HG02588 (cell line): ENCODE measurements around the gene U2AF1L4.

ENCODE experiments used
- ATAC-seq: cut with Tn5 transposase; IDR thresholded peaks from one replicate; pipeline ENCODE4 v1.9.1; 2021; ENCODE audit warnings: mild to moderate bottlenecking, moderate library complexity; ENCODE audit not compliant: unreplicated experiment

The U2AF1L4 gene

GRCh38 chr19:35757749-35758608 is 12.8 kb upstream of the U2AF1L4 start, which contains the start of gene PROSER3:
TSS of gene PROSER3 (plus strand) at chr19:35758176. CDS start at chr19:35758216, 40 bp downstream.
- peak; percentile 93 for ATAC-seq

DNA sequence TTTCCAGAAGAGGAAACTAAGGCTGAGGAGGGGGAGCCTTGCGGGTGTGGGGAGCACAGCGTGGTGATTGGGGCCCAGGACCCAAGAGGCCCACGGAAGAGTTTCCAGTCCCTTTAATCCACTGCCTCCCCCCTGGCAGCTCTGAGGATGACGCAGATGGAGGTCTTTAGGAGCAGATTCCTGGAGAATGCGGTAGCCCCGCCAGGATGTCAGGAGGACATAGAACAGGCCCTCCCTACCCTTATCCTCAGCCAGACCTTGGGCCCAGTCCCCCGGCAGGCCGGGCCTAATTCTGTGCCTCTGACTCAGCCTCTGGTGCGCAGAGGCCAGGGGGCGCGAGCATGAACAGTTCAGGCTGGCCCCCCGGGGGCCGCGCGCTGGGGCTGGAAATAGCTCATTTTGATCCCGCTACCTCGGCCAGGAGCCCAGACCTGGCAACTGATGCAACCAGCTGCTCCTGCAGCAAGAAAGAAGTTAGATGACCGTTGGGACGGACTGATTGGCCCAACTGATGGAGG is 12.1 kb upstream of the U2AF1L4 start:
- ATAC-seq: no peak

GRCh38 chr19:35756377-35757230 is 11.4 kb upstream of the U2AF1L4 start, which contains the start of gene HSPB6:
TSS of gene HSPB6 (minus strand) at chr19:35757029. CDS start at chr19:35757008, 21 bp downstream.
- ATAC-seq: no peak

GRCh38 chr19:35755550-35756376 is 10.5 kb upstream of the U2AF1L4 start:
- ATAC-seq: no peak

GRCh38 chr19:35755131-35755549 is 9.9 kb upstream of the U2AF1L4 start:
- ATAC-seq: no peak

- ATAC-seq: no peak
These were observed 9.3 kb upstream of the U2AF1L4 start for GRCh38 chr19:35754370-35755130.

GRCh38 chr19:35753634-35754369 is 8.6 kb upstream of the U2AF1L4 start:
- ATAC-seq: no peak

- ATAC-seq: no peak
These were observed 7.6 kb upstream of the U2AF1L4 start for GRCh38 chr19:35752746-35753350.

DNA sequence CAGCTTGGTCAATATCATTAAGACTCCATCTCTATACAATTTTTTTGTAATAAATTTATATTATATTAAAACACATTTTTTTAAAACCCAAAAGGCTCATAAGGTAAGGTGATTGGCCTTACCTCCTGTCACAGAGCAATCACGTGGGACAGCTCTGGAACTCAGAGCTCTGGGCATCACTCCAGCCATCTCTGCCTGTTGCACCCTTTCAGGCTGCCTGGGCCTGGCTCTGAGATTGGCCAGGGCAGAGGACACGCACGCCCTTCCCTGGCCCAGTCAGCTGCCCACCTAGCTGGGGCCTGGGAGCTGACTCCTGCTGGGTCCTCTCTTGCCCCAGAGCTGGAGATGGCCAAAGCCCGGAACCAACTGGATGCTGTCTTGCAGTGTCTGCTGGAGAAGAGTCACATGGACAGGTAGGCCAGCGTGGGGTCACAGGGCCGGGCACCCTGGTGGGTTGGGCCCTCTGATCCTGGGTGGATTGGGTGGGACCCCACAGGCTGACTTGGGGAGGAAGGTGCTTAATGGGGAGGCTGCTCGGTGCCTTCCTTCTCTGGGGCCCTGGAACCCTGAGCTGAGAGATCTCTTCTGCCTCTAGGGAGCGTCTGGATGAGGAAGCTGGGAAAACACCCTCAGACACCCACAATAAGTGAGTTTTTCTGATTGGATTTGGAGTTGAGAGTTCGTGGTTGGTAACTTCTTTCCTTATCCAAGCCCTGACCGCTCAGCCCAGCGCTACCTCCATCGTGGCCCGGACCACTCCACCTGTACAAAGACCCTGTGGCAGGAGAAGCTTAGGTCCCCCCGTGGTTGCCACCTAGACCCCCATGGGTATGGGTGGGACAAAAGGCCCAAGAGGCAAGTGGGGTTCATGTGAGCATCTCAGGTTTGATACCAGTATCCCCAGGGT is 6.9 kb upstream of the U2AF1L4 start:
- no peak for ATAC-seq

- ATAC-seq: no peak
These were observed 4.9 kb upstream of the U2AF1L4 start for GRCh38 chr19:35750167-35750566.

DNA sequence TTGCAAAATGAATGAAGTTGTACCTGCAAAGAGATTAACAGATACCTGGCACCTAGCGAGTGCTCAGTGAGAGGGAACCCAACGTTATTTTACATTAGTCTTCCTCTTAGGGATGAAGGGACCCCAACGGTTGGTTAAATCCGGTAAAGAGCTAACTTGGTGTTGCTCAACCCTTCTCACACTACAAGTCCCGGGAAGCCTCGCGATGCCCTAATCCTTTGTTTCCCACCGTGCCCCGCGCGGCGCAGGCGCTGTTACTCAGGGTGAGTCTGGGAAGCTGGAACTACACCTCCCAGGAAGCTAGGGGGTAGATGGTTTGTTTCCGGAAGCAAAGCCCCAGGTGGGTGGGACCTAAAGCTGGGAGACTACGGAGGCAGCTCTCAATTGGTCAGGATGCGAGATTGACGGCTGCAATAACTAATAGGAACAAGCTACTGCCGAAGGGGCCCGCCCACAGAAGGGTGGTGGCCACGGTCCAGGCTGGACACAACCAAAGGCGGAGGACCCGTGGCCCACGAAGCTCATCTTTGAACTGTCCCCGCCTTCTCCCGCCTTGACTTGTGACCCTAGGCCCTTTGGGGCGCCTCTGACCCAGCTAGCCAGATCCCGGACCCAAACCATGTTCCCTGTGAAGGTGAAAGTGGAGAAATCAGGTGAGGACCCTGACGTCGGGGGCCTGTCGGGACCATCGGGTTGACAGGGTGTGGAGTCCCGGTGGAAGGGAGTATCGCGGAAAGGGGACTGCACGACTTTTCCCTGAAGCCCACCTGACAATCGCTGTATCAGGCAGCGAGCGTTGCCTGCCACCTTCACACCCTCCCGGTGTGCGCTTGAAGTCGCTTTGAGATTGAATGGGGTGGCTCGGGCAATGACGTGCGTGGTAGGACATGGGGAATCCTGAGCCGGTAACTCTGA is 3.1 kb upstream of the U2AF1L4 start, which contains the start of gene LIN37:
Gene LIN37, plus strand, starts transcription at position 471 of the 915 bp plus-strand sequence. Its CDS starts 149 bp downstream, at position 620.
- ATAC-seq: peak; percentile 63

DNA sequence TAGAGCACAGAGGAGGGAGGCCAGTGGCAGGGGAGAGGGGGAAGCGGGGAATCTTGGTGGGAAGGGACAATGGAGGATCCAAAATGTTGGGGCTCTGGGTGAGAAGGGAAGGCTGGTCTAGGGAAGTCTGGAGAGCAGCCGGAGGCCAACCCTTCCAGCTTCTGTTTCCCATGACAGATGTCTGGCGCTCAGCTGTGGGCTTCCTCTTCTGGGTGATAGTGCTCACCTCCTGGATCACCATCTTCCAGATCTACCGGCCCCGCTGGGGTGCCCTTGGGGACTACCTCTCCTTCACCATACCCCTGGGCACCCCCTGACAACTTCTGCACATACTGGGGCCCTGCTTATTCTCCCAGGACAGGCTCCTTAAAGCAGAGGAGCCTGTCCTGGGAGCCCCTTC is 1.3 kb upstream of the U2AF1L4 start:
- ATAC-seq: no peak

GRCh38 chr19:35746087-35746462 is 857 bp upstream of the U2AF1L4 start:
- ATAC-seq: no peak

GRCh38 chr19:35744430-35745327 is 539 bp downstream of the U2AF1L4 start:
- ATAC-seq: peak; percentile 31

DNA sequence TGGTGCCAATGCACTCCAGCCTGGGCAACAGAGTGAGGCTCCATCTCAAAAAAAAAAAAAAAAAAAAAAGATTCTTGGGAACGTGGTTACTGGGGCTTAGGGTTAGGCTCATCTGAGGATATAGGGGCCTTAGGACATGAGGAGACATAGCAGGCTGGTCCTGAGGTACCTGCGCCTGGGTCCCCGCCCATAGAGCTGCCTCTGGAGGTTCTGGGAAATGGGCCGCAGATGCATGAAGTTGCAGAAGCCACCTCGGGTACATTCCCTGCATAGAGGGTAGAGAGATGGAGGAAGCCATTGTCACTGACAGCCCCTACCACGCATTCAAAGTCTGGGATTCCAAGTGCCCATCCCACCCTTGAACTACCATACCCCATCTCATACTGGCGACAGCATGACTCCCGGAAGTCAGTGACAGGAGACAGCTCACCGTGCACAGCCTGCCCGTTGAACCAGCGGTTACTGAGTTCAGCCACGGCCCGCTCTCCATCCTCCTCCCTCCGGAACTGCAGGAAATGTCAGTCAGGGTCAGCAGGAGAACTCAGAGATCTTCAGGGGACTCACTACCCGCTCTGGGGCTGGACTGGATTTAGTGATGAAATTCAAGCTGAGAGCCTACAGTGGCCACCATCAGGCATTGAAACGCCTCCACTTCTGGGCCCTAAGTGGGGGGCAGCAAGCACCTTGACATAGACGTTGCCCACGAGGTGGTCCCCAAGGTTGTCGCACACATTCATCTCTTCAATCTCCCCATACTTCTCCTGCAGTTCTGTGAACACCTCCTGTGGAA is 1.4 kb downstream of the U2AF1L4 start:
- no peak for ATAC-seq
